NCI-H2171 treated with DMSO at 0.1 percent for 48 hours (cell line): ENCODE measurements around the gene CHFR.
"Not testable (repeated sequence)": the region's sequence is repeated elsewhere in the genome, so short reads cannot be mapped to it uniquely, and the experiment has no call there.

ENCODE experiments used
- DNase-seq: peaks from one replicate; lab custom pipeline; 2025; lab: John Stamatoyannopoulos, UW

CHFR gene

DNA sequence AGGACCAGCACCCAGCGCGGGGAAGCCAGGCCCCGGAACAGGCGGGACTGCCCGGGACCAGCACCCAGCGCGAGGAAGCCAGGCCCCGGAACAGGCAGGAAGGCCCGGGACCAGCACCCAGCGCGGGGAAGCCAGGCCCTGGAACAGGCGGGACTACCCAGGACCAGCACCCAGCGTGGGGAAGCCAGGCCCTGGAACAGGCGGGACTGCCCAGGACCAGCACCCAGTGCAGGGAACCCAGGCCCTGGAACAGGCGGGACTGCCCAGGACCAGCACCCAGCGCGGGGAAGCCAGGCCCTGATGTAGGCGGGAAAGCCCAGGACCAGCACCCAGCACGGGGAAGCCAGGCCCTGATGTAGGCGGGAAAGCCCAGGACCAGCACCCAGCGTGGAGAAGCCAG, 12.8 kb downstream of the CHFR start:
- DNase-seq, result not testable (repeated sequence)

DNA sequence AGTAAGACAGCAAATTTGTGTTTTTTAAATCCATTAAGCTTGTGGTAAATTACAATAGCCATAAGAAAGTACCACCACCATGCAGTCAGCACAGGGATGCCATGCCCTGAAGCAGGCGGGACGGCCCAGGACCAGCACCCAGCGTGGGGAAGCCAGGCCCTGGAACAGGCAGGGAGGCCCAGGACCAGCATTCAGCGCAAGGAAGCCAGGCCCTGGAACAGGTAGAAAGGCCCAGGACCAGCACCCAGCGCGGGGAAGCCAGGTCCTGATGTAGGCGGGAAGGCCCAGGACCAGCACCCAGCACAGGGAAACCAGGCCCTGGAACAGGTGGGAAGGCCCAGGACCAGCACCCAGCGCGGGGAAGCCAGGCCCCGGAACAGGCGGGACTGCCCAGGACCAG, 13.2 kb downstream of the CHFR start:
- no peak for DNase-seq

DNA sequence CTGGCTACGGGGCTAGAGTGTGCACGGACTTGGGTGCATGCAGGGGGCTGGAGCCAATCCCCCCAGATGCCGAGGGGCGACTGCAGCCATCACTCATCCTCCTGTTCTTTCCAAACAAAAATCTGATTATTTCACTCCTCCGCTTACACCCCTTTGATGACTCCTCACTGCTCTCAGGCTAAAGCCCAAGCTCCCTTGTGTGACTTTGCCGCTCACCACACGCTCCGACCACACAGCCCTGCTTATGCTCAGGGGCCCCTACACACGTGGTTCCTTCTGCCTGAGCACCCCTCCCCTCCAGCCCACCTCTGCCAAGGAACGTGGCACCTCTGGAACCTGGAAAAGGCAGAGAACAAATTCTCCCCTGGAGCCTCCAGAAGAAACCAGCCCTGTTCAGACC, 13.7 kb downstream of the CHFR start:
- no peak for DNase-seq

DNA sequence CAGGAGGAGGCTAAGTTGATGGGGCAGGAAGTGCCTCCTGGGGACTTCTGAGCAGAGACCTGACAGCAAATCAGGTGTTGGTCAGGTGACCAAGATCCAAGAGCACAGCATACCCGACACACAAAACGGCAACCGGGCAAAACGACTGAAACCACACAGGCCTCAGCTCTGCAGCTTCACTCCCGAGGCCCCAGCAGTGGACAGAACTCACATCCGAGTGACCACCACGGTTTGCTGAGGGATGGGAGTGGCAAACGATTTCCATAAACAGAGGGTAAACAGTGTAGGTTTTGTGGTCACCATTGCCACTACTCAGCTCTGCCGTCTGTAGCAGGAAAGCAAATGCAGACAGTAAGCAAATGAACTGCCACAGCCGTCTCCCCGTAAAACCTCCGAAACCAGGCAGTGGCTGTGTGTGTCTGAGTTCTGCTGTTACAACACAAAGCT, 14.4 kb downstream of the CHFR start:
- DNase-seq, result no peak

DNA sequence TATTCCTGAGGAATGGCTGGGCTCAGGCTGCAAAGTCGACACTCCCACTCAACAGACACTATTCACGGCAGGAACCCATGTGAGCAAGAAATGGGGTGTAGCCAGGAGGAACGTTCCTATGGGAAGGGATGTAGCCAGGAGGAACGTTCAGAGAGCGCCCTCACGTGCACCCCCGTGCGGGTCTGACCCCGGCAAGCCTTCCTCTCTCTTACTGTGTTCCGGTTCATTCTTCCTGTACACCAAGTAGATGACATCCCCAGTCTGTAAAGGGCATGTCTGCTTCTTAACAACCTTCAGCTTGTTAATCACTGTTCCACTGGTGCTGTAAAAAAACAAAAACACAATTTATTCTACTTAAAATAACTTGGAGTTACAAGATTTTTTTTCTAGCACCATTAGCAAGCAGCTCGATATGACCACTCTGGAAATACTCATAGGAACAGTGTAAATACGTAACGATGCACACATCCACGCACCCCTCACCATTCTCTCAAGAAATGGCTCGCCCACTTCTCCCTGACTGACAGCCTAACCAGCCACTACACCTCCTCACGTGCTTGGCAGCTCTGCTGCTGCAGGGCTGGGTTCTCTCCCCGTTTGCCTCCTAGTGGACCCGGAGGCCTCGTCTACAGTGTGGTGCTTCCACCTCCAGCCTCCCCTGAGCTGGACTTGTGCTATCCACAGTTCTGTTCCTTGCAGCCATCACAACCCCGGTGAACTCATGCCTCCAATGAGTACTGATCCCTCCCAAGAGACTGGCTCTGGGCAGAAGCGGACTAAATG, 15.1 kb downstream of the CHFR start:
- DNase-seq, result no peak

DNA sequence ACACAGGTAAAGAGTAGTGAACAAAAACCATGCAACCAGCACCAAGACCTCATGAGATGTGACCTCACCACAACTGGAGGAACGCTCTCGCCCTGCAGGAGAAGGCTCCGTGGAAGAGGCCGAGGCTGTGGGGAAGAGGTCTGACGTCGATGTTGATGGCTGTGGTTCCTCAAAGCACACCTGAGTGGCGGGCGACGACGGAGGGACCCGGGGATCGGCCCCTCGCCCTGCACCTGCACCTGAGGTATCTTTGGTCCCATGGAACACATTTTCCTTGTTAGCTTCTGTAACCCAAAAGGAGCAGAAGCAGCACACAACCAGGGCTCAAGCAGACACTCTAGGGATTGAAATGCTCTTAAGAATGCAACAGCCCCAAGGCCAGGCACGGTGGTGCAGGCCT, 17.9 kb downstream of the CHFR start:
- DNase-seq, result no peak

DNA sequence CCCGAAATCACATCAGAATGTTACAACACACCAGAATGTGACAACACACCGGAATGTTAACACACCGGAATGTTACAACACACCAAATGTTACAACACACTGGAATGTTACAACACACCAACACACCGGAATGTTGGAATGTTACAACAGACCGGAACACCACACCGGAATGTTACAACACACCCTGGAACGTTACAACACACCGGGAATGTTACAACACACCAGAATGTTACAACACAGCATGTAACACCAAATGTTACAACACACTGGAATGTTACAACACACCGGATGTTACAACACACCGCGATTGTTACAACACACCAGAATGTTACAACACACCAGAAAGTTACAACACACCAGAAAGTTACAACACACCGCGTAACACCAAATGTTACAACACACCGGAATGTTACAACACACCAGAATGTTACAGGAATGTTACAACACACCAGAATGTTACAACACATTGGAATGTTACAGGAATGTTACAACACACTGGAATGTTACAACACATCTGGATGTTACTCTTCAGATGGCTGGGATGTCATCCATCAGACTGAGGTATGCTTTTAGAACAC, 21.1 kb downstream of the CHFR start:
- DNase-seq, result no peak

DNA sequence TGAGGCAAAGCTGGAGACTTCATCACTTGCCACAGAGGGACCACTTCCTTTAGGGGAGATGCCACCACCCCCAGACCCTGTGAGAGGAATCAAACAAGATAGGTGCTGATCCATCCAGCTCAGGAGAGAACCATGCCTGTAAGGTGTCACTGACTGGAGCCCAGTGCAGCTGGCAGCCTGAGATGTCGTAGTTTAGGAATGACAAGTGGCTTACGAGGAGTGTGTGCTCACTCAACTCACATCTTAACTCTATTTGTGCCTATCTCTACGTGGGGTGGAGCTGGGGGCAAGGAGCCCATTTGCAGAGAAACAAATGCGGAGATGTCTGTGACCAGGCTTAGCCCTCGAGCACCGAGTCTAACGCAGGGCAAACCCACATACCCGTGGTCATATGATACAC, 25.8 kb downstream of the CHFR start:
- DNase-seq, result no peak

DNA sequence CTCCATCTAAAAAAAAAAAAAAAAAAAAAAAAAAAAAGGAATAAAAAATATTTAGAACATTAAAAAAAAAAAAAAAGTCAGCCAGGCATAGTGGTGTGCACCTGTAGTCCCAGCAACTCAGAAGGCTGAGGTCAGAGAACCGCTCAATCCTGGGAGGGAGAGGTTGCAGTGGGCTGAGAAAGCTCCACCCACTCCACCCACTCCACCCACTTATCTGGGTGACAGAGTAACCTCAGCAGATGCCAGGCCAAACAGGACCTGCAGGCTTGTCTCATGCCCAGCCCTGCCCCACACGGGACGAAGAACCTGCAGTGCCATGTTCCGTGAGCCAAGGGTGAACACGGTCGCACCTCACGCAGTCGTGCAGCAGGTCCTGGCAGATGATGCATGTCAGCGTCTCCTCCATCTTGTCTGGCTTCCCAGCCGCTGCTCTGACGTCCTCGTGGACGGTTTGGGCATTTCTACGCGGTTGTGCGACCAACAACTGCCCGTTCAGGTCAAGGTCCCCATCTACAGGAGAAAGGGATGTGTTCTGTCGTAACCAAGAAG, 28.6 kb downstream of the CHFR start:
- no peak for DNase-seq

DNA sequence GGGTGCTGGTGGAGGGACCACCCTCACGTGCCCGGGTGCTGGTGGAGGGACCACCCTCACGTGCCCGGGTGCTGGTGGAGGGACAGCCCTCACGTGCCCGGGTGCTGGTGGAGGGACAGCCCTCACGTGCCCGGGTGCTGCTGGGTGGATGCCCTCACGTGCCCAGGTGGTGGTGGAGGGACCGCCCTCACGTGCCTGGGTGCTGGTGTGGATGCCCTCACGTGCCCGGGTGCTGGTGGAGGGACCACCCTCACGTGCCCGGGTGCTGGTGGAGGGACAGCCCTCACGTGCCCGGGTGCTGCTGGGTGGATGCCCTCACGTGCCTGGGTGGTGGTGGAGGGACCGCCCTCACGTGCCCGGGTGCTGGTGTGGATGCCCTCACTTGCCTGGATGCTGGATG, 30.4 kb downstream of the CHFR start:
- DNase-seq, result not testable (repeated sequence)

DNA sequence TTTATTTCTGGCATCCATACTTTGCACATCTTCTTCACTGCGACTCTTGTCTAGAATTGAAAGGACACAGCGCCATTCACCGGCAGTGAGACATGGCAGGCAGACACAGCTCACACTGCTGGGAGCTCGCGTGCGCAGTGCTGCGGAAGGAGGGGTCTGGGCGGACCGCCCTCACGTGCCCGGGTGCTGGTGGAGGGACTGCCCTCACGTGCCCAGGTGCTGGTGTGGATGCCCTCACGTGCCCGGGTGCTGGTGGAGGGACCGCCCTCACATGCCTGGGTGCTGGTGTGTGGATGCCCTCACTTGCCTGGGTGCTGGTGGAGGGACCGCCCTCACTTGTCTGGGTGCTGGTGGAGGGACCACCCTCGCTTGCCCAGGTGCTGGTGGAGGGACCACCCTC, 30.8 kb downstream of the CHFR start:
- DNase-seq, result no peak

DNA sequence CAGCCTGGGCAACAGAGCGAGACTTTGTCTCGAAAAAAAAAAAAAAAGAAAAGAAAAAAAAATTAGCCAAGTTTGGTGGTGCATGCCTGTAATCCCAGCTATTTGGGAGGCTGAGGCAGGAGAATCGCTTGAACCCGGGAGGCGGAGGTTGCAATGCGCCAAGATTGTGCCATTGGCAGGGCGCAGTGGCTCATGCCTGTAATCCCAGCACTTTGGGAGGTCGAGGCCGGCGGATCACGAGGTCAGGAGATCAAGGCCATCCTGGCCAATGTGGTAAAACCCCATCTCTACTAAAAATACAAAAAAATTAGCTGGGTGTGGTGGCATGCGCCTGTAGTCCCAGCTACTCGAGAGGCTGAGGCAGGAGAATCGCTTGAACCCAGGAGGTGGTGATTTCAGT, 32.2 kb downstream of the CHFR start:
- not testable (repeated sequence) for DNase-seq

DNA sequence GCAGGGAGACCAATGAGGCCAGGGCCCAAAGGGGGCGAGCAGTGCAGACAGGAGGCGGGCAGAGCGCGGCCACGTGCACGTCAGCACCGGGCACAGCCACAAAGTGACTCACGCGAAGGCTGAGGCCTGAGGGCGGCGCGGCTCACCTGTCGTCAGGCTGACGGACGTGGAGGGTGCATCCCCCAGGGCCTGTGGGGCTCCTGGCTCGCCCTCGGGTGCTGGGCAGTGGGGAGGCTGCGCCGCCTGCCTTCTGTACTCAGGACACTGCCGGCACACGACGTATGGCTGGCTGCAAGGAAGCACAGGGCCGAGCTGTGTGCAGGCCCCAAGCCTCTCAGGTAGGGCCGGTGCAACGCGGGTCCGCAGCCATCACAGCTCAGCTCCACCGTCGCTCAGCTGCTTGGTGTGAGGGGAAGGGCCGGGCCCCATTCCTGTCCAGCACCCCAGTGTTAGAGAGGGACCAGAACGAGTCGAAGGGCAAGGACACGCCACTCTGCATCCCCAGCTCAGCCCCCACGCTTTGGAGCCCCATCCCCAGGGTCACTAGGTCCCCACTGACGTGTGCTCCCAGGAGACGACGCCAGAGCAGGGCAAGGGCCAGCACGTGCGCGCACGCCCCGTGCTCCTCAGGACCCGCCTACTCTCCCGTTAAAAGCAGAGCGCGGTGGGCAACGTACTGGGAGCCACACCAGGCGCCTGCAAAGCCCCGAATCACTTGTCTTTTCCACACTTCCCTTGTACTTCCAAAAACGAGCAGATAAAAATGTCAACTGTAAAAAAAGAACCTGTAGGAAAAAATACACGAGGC, 33.9 kb downstream of the CHFR start:
- no peak for DNase-seq

DNA sequence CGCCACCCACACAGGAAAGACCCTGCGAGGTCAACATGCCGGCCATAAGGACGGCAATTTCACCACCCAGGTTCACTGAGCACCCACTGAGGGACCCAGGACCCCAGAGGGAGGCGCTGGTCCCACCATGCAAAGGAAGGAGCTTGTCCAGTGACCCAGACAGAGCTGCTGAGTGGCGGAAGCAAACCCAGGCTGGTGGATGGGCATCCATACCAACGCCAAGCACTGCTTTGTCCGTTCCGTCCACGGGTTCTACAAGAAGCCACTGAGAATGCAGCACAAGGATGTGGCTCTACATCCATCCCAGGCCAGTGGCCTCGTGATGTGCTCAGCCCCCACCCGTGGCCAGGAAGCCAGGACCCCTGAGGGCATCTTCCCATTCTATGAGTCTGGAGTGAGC, 34.9 kb downstream of the CHFR start:
- DNase-seq, result no peak

DNA sequence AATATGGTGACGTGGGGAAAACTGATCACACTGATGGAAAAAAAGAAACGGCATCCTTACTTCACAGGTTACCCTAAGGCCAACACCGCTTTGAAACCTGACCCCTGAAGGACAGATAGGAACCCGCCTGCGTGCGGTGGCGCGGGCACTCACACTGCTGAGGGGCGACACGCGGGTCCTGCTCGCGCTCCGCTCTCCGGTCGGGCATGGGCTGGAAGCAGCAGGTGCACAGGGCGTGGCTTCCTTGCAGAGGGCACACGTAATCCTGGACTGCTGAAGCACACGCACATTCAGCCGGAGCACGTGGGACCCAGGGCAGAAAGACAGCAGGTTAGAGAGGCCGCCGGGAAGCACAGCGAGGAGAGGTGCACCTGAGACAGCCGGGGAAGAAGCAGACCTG, 35.9 kb downstream of the CHFR start:
- DNase-seq, result peak; percentile 4

DNA sequence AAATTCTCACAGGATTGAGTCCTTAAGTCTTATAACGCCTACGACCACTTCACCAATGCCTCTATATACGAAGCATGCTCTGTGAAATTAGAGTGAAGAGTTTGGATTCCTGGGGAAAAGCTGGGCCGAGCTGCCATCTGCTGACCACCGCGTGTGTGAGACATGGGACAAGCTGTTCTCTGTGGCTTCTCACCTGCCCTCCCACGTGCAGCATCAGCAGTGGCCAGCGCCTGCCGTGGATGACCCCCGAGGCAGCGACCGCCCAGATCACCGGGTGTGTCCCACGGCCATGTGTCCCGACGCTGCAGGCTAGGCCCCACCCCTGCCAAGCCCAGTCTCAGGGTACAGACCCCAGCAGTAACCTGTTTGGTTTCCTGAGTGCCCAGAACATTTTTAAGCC, 37.1 kb downstream of the CHFR start:
- no peak for DNase-seq

DNA sequence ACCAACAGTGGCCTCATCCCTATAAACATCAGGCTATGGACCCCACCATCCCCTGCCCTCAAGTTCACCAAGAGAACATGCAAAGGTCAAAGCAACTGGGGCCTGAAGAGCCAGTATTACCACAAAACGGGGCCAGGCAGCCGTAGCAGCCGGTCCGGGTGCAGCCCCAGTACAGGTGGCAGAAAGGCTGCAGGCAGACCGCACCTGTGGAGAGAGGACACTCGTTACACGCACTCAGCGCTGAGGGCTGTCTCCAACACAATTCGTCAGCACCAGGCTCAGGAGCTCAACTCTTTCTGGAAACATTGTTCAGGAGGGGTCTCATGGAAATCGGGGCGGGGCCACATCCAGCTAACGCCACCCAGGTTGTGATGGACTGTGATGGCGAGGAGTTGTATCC, 38.9 kb downstream of the CHFR start:
- no peak for DNase-seq

DNA sequence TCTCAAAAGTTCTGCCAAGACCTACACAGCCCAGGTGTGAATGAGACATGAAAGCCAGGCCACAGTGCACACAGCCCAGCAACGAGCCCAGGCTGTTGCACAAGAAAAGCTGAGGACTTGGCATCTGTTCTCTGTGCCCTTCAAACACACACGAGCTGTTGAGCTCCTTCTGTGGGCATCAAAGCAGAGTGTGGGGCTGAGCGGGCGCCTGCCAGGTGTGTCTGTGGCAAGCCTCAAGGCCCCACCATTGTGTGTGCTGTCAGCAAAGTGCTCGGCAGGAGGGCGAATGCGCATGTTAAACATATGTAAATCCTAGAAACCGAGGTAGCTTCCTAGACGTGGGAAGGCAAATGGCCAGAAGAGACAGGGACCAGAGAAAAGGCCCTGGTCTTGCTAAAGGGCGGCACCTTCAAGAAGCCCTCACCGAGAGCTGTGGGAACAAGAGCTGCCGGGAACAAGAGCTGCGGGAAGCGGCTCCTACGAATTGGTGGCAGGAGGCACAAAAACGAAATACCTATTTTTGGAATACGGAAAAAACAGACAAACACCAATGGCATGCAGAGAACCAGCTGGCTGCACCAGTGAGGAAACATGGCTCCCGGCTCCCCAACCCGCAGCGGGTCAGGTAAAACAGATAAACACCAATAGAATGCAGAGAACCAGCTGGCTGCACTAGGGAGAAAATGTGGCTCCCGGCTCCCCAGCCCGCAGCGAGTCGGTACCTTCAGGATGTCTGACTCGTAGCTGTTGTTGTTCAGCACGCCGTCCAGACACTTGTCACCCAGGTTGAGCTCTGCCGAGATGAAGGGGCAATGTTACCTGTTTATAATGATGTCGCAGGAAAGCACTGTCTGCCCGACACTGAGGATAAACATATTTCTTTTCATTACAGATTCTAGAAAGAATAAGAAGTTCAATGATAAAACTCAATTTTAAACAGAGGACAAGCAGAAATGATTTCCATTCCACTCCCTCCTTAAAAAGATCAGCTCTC, 39.7 kb downstream of the CHFR start:
- DNase-seq, result no peak

DNA sequence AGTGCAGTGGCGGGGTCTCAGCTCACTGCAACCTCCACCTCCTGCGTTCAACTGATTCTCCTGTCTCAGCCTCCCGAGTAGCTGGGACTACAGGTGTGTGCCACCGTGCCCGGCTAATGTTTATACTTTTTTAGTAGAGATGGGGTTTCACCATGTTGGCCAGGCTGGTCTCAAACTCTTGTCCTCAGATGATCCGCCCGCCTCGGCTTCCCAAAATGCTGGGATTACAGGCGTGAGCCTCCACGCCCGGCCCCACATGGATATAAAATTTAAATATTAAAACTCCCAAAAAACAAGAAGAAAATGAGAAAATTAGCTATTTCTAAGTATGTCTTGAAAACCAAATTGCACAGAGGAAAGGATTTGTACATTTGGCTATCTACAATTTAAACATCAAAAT, 42.7 kb downstream of the CHFR start:
- DNase-seq, result not testable (repeated sequence)

DNA sequence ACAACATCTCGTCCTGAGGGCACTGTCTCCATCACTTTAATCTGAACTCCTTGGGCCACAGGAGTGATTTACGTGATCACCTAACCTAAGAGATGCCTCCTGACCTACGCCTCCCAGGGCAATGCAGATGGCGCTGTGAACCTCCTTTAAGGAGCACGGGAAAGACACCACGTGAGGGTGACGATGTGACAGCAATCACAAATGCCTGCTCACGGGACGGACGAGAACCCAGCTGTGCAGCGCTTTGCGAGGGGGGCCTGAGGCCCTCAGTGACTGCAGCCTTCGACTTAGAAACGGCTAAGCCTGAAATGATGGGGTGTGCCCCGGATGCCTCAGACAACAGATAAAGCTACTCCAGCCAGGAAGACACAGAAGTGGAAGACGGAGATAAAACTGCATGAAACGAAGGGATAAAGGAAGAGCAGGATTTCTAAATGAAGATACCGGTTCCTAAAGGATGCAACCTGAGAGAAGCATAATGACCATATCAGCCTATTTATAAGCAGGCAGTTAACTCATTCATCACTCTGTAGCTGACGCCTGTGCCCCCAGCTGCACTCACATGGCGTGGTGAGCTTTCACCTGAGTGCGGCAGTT, 44.9 kb downstream of the CHFR start:
- DNase-seq, result no peak

DNA sequence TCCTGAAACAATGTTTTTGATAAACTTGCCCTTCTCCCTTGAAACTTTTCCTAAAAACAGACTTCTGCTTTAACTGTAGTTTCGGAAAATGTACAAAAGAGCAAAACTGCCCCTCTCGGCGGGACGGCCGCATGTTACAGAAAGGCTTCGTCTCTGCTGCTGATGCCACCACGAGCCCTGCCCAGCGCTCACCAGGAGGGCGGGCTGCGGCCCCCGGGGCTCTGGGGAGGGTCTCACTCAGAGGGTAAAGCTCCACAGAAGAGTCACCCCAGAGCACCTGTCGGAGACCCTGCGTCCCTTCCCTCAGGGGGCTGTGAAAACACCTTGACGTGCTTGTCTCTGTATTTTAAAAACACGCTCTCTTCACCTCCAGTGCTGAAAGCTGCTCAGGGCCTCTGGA, 46.3 kb downstream of the CHFR start:
- no peak for DNase-seq
